Mucosa of descending colon (tissue), 3 donors: ENCODE results near the gene BCL2L15. TPM values are rescaled to one million over a fixed set of nuclear protein-coding genes. Genes with fewer than 3 reads are reported as not detected.
A peak's percentile ranks its signal among the peaks of the same experiment; 100 is the strongest.

Experiments
- ATAC-seq: fragments of 200-7000 bp; cut with Tn5 transposase; one replicate; pipeline ENCODE4 v1.9.1; 2020; ENCODE audit warnings: mild to moderate bottlenecking, moderate library complexity
- DNase-seq, 3 donors: peaks; one replicate each; pipeline ENCODE4 v3.0.0-alpha.2; 2020
- H3K36me3 ChIP-seq: fragments of 200-600 bp; one replicate; pipeline ENCODE4 v1.8.0; 2021; ENCODE audit warnings: low read depth, mild to moderate bottlenecking
- H3K4me1 ChIP-seq: fragments of 200-600 bp; one replicate; pipeline ENCODE4 v1.8.0; 2021; ENCODE audit warnings: low read depth, mild to moderate bottlenecking
- H3K4me3 ChIP-seq: fragments of 200-600 bp; one replicate; pipeline ENCODE4 v1.8.0; 2021; ENCODE audit warnings: mild to moderate bottlenecking
- H3K9me3 ChIP-seq: fragments of 200-600 bp; one replicate; pipeline ENCODE4 v1.8.0; 2021; ENCODE audit warnings: mild to moderate bottlenecking
- CTCF ChIP-seq: fragments of 200-600 bp; IDR thresholded peaks from one replicate; pipeline ENCODE4 v1.8.0; 2022; ENCODE audit warnings: antibody characterized with exemption, mild to moderate bottlenecking
- intact Hi-C, 2 donors: fragments of 100-400 bp; cut with DNase I in 1 of 2; cut with micrococcal nuclease in 1 of 2; formaldehyde crosslinking; loops; one replicate each; pipeline versions ENCODE4 v1.11.0 to v1.11.1; 2022; cut with DNase I, micrococcal nuclease
- total RNA-seq, 3 donors: library from RNA; stranded (reverse); fragmentation: NEBNext Ultra II Directional in 2 of 3; extraction: Animal tissue kit (Norgen Biotek cat#: 25700) in 2 of 3; gene quantifications; one replicate each; pipeline versions ENCODE4 v1.2.1 to v1.2.4, GENCODE V29; 2021 to 2023
- donor health status: DM: no; HTN: no; CAD: no; lungs with moderate emphysema.
- donor health status: DM: no; HTN: no; CAD: no.
- donor health status: DM: no; HTN: yes; CAD: no.

Gene BCL2L15
- total RNA-seq, 3 donors from 2014 or later: 72.4 to 197 (median 153) TPM

- DNase-seq (no peak), ATAC-seq (no peak)
- Histone ChIP-seq H3K4me3 (peak overlapping the region; percentile 87), H3K4me1 (peaks cover 18% of the 10 kb centered on the region), H3K36me3 (no peaks in the 10 kb centered on the region), H3K9me3 (no peaks in the 10 kb centered on the region)
- TF ChIP-seq CTCF: no peak
- intact Hi-C loops: no loop called here
Observed at GRCh38 chr1:113928187-113928930, 41.0 kb upstream of the BCL2L15 start.

GRCh38 chr1:113924473-113924872 lies 37.1 kb upstream of the BCL2L15 start:
- no peaks in the 10 kb centered on the region for H3K36me3 ChIP-seq
- intact Hi-C loops: no loop called here
- TF ChIP-seq CTCF: no peak
- peaks cover 5% of the 10 kb centered on the region for H3K4me1 ChIP-seq
- no peaks in the 10 kb centered on the region for H3K9me3 ChIP-seq
- ATAC-seq (no peak), DNase-seq (no peak)
- no peak overlapping the region for H3K4me3 ChIP-seq

- H3K4me3 ChIP-seq: no peak overlapping the region
- DNase-seq (no peak), ATAC-seq (no peak)
- intact Hi-C loops: no loop called here
- no peaks in the 10 kb centered on the region for H3K36me3 ChIP-seq
- H3K4me1 ChIP-seq: peaks cover 2% of the 10 kb centered on the region
- TF ChIP-seq CTCF: no peak
- H3K9me3 ChIP-seq: no peaks in the 10 kb centered on the region
Observed at GRCh38 chr1:113922957-113923356, 35.6 kb upstream of the BCL2L15 start.

- no peaks in the 10 kb centered on the region for H3K36me3 ChIP-seq
- H3K4me1 ChIP-seq: no peaks in the 10 kb centered on the region
- intact Hi-C loops: no loop called here
- H3K9me3 ChIP-seq: no peaks in the 10 kb centered on the region
- ATAC-seq (no peak), DNase-seq (no peak)
- H3K4me3 ChIP-seq: no peak overlapping the region
- TF ChIP-seq CTCF: no peak
Observed at GRCh38 chr1:113918243-113918642, 30.9 kb upstream of the BCL2L15 start.

GRCh38 chr1:113917400-113918082 lies 30.2 kb upstream of the BCL2L15 start:
- DNase-seq (no peak), ATAC-seq (no peak)
- H3K4me1 ChIP-seq: no peaks in the 10 kb centered on the region
- H3K4me3 ChIP-seq: no peak overlapping the region
- no peak for TF ChIP-seq CTCF
- H3K9me3 ChIP-seq: no peaks in the 10 kb centered on the region
- H3K36me3 ChIP-seq: no peaks in the 10 kb centered on the region
- intact Hi-C loops: no loop called here
